Measurements from ENCODE around the gene ZNF215. TPM values are rescaled to one million over a fixed set of nuclear protein-coding genes. Genes with fewer than 3 reads are reported as not detected.
"Not testable (repeated sequence)": the region's sequence is repeated elsewhere in the genome, so short reads cannot be mapped to it uniquely, and the experiment has no call there.

Gene ZNF215
- total RNA-seq = under 1 TPM in 3 of 4 donors, not detected in 1; 0.36 to 0.44 (median 0.39) TPM

GRCh38 chr11:6926208-6927029 lies at the start of gene ZNF215:
TSS of gene ZNF215 (plus strand) at chr11:6926426. CDS start at chr11:6932273, 5,847 bp downstream.
- H3K4me1 ChIP-seq = peaks cover 0 to 7% of the 10 kb centered on the region in 2 donors
- DNase-seq = peak; percentile 19 to 37
- peak within 1 kb of the TSS; percentile 57 to 68 (median 64) for H3K4me3 ChIP-seq
- intact Hi-C loops (cut with DNase I; ENCODE audit: low total_unique reads) = loop anchor here (5.0 kb wide), 1 partner anchor 96 kb away; the partner anchor contains the start of genes NLRP14 and ZNF214
- H3K9me3 ChIP-seq = no peaks in the 10 kb centered on the region
- TF ChIP-seq POLR2A (IDR thresholded peaks at IDR 0.05) = no peak
- TF ChIP-seq CTCF (IDR thresholded peaks at IDR 0.05 in 4 of 5, conservative IDR thresholded peaks at IDR 0.05 in 1 of 5) = no peak
- peak; percentile 33 to 56 for ATAC-seq
- peak within 1 kb of the TSS; percentile 23 to 51 (median 44) for H3K27ac ChIP-seq
- no peaks in the 10 kb centered on the region for H3K27me3 ChIP-seq
- in situ Hi-C loops (cut with MboI; ENCODE audit: low sequenced_read_pairs in 4 of 4) = loop anchor here in 1 of 4 donors (25.0 kb wide), 1 partner anchor 89 kb away; the partner anchor contains the start of gene OR10A5
- H3K36me3 ChIP-seq = no peaks in the 10 kb centered on the region

DNA sequence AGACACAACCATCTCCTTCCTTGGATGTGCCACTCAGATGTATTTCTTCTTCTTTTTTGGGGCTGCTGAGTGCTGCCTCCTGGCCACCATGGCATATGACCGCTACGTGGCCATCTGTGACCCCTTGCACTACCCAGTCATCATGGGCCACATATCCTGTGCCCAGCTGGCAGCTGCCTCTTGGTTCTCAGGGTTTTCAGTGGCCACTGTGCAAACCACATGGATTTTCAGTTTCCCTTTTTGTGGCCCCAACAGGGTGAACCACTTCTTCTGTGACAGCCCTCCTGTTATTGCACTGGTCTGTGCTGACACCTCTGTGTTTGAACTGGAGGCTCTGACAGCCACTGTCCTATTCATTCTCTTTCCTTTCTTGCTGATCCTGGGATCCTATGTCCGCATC lies 49.3 kb upstream of the ZNF215 start:
- no peaks in the 10 kb centered on the region for H3K27me3 ChIP-seq
- H3K4me3 ChIP-seq = no peak overlapping the region
- in situ Hi-C loops (cut with MboI; ENCODE audit: low sequenced_read_pairs in 4 of 4) = no loop called here
- intact Hi-C loops (cut with DNase I; ENCODE audit: low total_unique reads) = no loop called here
- no peaks in the 10 kb centered on the region for H3K36me3 ChIP-seq
- ATAC-seq (no peak), DNase-seq (no peak)
- no peak overlapping the region for H3K27ac ChIP-seq
- H3K4me1 ChIP-seq = no peaks in the 10 kb centered on the region
- TF ChIP-seq CTCF (IDR thresholded peaks at IDR 0.05 in 4 of 5, conservative IDR thresholded peaks at IDR 0.05 in 1 of 5) = no peak
- no peak for TF ChIP-seq POLR2A (IDR thresholded peaks at IDR 0.05)
- no peaks in the 10 kb centered on the region for H3K9me3 ChIP-seq

DNA sequence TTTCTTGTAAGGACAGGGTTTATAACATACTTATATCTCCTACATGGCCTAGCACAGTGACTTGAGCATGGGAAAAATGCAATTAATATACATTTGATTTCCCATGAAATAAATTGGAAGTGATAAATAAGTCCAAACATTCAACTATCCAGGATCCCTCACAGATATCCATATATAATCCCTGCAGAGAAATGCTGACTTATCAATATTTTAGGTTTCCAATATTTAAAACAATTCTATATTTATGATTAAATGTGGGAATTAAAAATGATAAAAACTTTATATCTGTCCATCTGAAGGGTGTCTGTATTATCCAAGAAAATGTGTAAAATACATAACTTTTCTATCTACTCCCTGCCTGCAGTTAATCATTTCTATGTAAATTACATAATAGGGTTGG lies 43.5 kb upstream of the ZNF215 start:
- Histone ChIP-seq H3K9me3 (no peaks in the 10 kb centered on the region), H3K4me1 (no peaks in the 10 kb centered on the region), H3K27ac (no peak overlapping the region), H3K4me3 (no peak overlapping the region), H3K27me3 (no peaks in the 10 kb centered on the region), H3K36me3 (no peaks in the 10 kb centered on the region)
- in situ Hi-C loops (cut with MboI; ENCODE audit: low sequenced_read_pairs in 4 of 4) (no loop called here), intact Hi-C loops (cut with DNase I; ENCODE audit: low total_unique reads) (no loop called here)
- TF ChIP-seq POLR2A (IDR thresholded peaks at IDR 0.05) (no peak), CTCF (IDR thresholded peaks at IDR 0.05 in 4 of 5, conservative IDR thresholded peaks at IDR 0.05 in 1 of 5) (no peak)
- DNase-seq (no peak), ATAC-seq (no peak)

DNA sequence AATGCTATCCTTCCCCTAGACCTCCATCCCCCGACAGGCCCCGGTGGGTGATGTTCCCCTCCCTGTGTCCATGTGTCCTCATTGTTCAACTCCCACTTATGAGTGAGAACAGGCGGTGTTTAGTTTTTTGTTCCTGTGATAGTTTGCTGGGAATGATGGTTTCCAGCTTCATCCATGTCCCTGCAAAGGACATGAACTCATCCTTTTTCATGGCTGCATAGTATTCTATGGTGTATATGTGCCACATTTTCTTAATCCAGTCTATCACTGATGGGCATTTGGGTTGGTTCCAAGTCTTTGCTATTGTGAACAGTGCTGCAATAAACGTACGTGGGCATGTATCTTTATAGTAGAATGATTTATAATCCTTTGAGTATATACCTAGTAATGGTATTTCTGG lies 38.5 kb upstream of the ZNF215 start:
- H3K27me3 ChIP-seq; H3K36me3 ChIP-seq; H3K9me3 ChIP-seq; DNase-seq; intact Hi-C loops (cut with DNase I; ENCODE audit: low total_unique reads); H3K4me1 ChIP-seq; H3K4me3 ChIP-seq; in situ Hi-C loops (cut with MboI; ENCODE audit: low sequenced_read_pairs in 4 of 4); H3K27ac ChIP-seq; ATAC-seq: not testable (repeated sequence)

DNA sequence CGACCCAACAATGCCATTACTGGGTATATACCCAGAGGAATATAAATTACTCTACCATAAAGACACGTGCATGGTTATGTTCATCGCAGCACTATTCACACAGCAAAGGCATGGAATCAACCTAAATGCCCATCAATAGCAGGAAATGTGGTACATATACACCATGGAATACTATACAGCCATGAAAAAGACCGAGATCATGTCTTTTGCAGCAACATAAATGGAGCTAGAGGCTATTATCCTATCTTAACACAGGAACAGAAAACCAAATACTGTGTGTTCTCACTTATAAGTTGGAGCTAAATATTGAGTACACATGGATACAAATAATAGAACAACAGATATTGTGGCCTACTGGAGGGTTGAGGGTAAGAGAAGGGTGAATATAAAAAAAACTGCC lies 37.4 kb upstream of the ZNF215 start:
- in situ Hi-C loops (cut with MboI; ENCODE audit: low sequenced_read_pairs in 4 of 4) (no loop called here), intact Hi-C loops (cut with DNase I; ENCODE audit: low total_unique reads) (no loop called here)
- Histone ChIP-seq H3K4me3 (no peak overlapping the region), H3K9me3 (no peaks in the 10 kb centered on the region), H3K4me1 (no peaks in the 10 kb centered on the region), H3K36me3 (no peaks in the 10 kb centered on the region), H3K27ac (no peak overlapping the region), H3K27me3 (no peaks in the 10 kb centered on the region)
- ATAC-seq (no peak), DNase-seq (no peak)
- TF ChIP-seq POLR2A (IDR thresholded peaks at IDR 0.05) = no peak
- TF ChIP-seq CTCF (IDR thresholded peaks at IDR 0.05 in 4 of 5, conservative IDR thresholded peaks at IDR 0.05 in 1 of 5) = no peak
